HL-60 (cell line): Measurements from ENCODE around the gene CHN1.

Experiments
- DNase-seq, 2 experiments: peaks; one replicate each; pipeline ENCODE4 v3.0.0-alpha.2; 2010 to 2020; ENCODE audit warnings: low read depth in 1 of 2, low spot score in 1 of 2
- H3K27ac ChIP-seq: fragments of 250-450 bp; sonication (Bioruptor Pico); replicated peaks from 2 replicates; pipeline ENCODE4 v1.5.1; 2020; ENCODE audit warnings: mild to moderate bottlenecking, moderate library complexity
- H3K27me3 ChIP-seq: fragments of 250-450 bp; sonication (Bioruptor Pico); 2 replicates; pipeline ENCODE4 v1.5.1; 2021; ENCODE audit warnings: mild to moderate bottlenecking, moderate library complexity; ENCODE audit not compliant: insufficient read depth, poor library complexity, severe bottlenecking
- H3K4me3 ChIP-seq: replicated peaks from 2 replicates; pipeline ENCODE4 v1.5.1; 2011; ENCODE audit warnings: mild to moderate bottlenecking, control low read depth, low read length; ENCODE audit not compliant: insufficient read depth
- GABPA ChIP-seq: IDR thresholded peaks from 2 replicates; pipeline ENCODE4 v1.6.1; 2012; ENCODE audit warnings: low read depth
- POLR2AphosphoS5 ChIP-seq: IDR thresholded peaks from 2 replicates; pipeline ENCODE4 v1.6.1; 2012; ENCODE audit warnings: low read depth
- SPI1 ChIP-seq: IDR thresholded peaks from 2 replicates; pipeline ENCODE4 v1.6.1; 2012; ENCODE audit warnings: low read depth, mild to moderate bottlenecking, borderline replicate concordance
- TF ChIP-seq, protein P1 (sequence below): IDR thresholded peaks from 2 replicates; pipeline ENCODE4 v1.6.1; 2012; ENCODE audit warnings: low read depth; ENCODE audit not compliant: insufficient replicate concordance
- TF ChIP-seq, protein P2 (sequence below): IDR thresholded peaks from one replicate; pipeline ENCODE4 v1.5.1; 2011; ENCODE audit warnings: low read length, control low read depth, inconsistent platforms; ENCODE audit not compliant: insufficient read depth

Gene CHN1

DNA sequence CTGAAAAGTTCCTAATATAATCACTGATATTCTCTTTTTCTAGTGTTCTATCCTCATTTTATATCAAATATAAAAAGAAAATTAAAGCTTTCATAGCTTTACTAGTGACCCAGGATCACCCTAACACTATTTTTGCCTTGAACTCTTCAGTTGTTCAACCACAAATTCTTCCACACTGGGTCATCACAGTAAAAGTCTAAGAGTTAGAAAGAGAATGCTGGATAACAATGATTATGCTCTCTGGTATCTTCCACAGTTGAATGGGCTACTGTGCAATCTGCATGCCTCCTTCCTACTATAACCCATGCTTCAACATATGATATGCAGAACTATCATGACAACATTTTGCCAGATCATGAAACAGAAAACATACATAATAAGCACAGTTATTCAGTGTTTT lies 32.3 kb downstream of the CHN1 start:
- no peak overlapping the region for H3K27ac ChIP-seq
- TF ChIP-seq GABPA (no peak), POLR2AphosphoS5 (no peak), SPI1 (no peak)
- TF ChIP-seq, protein P1, sequence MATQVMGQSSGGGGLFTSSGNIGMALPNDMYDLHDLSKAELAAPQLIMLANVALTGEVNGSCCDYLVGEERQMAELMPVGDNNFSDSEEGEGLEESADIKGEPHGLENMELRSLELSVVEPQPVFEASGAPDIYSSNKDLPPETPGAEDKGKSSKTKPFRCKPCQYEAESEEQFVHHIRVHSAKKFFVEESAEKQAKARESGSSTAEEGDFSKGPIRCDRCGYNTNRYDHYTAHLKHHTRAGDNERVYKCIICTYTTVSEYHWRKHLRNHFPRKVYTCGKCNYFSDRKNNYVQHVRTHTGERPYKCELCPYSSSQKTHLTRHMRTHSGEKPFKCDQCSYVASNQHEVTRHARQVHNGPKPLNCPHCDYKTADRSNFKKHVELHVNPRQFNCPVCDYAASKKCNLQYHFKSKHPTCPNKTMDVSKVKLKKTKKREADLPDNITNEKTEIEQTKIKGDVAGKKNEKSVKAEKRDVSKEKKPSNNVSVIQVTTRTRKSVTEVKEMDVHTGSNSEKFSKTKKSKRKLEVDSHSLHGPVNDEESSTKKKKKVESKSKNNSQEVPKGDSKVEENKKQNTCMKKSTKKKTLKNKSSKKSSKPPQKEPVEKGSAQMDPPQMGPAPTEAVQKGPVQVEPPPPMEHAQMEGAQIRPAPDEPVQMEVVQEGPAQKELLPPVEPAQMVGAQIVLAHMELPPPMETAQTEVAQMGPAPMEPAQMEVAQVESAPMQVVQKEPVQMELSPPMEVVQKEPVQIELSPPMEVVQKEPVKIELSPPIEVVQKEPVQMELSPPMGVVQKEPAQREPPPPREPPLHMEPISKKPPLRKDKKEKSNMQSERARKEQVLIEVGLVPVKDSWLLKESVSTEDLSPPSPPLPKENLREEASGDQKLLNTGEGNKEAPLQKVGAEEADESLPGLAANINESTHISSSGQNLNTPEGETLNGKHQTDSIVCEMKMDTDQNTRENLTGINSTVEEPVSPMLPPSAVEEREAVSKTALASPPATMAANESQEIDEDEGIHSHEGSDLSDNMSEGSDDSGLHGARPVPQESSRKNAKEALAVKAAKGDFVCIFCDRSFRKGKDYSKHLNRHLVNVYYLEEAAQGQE: no peak
- TF ChIP-seq, protein P2, sequence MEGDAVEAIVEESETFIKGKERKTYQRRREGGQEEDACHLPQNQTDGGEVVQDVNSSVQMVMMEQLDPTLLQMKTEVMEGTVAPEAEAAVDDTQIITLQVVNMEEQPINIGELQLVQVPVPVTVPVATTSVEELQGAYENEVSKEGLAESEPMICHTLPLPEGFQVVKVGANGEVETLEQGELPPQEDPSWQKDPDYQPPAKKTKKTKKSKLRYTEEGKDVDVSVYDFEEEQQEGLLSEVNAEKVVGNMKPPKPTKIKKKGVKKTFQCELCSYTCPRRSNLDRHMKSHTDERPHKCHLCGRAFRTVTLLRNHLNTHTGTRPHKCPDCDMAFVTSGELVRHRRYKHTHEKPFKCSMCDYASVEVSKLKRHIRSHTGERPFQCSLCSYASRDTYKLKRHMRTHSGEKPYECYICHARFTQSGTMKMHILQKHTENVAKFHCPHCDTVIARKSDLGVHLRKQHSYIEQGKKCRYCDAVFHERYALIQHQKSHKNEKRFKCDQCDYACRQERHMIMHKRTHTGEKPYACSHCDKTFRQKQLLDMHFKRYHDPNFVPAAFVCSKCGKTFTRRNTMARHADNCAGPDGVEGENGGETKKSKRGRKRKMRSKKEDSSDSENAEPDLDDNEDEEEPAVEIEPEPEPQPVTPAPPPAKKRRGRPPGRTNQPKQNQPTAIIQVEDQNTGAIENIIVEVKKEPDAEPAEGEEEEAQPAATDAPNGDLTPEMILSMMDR: no peak
- DNase-seq: no peak
- peaks cover 16% of the 10 kb centered on the region for H3K27me3 ChIP-seq
- H3K4me3 ChIP-seq: no peak overlapping the region

- Histone ChIP-seq H3K27ac (no peak overlapping the region), H3K4me3 (no peak overlapping the region), H3K27me3 (peaks cover 19% of the 10 kb centered on the region)
- DNase-seq: no peak
- TF ChIP-seq SPI1 (no peak), GABPA (no peak), POLR2AphosphoS5 (no peak)
- TF ChIP-seq, protein P2: no peak
- TF ChIP-seq, protein P1: no peak
Observed at GRCh38 chr2:174971868-174972781, 33.1 kb downstream of the CHN1 start.

GRCh38 chr2:174970092-174970491 lies 35.1 kb downstream of the CHN1 start:
- no peak overlapping the region for H3K4me3 ChIP-seq
- TF ChIP-seq GABPA (no peak), SPI1 (no peak), POLR2AphosphoS5 (no peak)
- TF ChIP-seq, protein P2: no peak
- TF ChIP-seq, protein P1: no peak
- DNase-seq: no peak
- H3K27ac ChIP-seq: no peak overlapping the region
- H3K27me3 ChIP-seq: peaks cover 30% of the 10 kb centered on the region
